ENCODE data around the gene FUT6.
"Not testable (repeated sequence)": the region's sequence is repeated elsewhere in the genome, so short reads cannot be mapped to it uniquely, and the experiment has no call there.

Gene FUT6

GRCh38 chr19:5784581-5785147 is 54.8 kb downstream of the FUT6 start, which contains the start of gene PRR22:
TSS of gene PRR22 (minus strand) at chr19:5784746. CDS start at chr19:5784660, 86 bp downstream.
- DNase-seq = no peak

- no peak for DNase-seq
Observed at GRCh38 chr19:5782945-5783919, 56.3 kb downstream of the FUT6 start.

GRCh38 chr19:5782322-5782721 is 57.2 kb downstream of the FUT6 start:
- DNase-seq = no peak

- DNase-seq = not testable (repeated sequence)
Observed at GRCh38 chr19:5780916-5781315, 58.6 kb downstream of the FUT6 start.

All from cerebellar nuclear complex (tissue), 1 donor.